ENCODE measurements around the gene SUPT3H. TPM values are rescaled to one million over a fixed set of nuclear protein-coding genes. Genes with fewer than 3 reads are reported as not detected.

SUPT3H gene
- total and polyA plus RNA-seq, 2 of the 8 experiments (the other 6 are each of a cell fraction or from before 2014, with no cell fraction given), result 18.8 to 23.0 TPM

GRCh38 chr6:45375449-45375848 is 2.3 kb downstream of the SUPT3H start:
- Histone ChIP-seq H3K18ac (ENCODE audit: extremely low read depth, low read length) (no peak overlapping the region), H4K5ac (ENCODE audit: insufficient read length, low read depth, low read length) (no peak overlapping the region), H3K27me3 (replicated peaks in 1 of 4; ENCODE audit: control insufficient read depth in 3 of 4, extremely low read depth in 1 of 4, insufficient read depth in 3 of 4, low read length in 3 of 4) (no peaks in the 10 kb centered on the region), H3K9ac (replicated peaks in 1 of 4; ENCODE audit: extremely low read depth in 1 of 4, low read depth in 3 of 4, low read length in 3 of 4) (no peak overlapping the region), H2BK15ac (ENCODE audit: low read length) (no peak overlapping the region), H2BK12ac (ENCODE audit: low read depth, low read length) (no peak overlapping the region), H2BK120ac (replicated peaks; ENCODE audit: low read depth, low read length) (no peak overlapping the region), H2BK5ac (ENCODE audit: low read depth, low read length) (no peak overlapping the region), H3K4ac (replicated peaks; ENCODE audit: insufficient read length, low read depth, low read length) (no peak overlapping the region), H3K9me3 (ENCODE audit: insufficient read depth in 2 of 2, low read depth in 1 of 2, low read length in 1 of 2) (no peaks in the 10 kb centered on the region), H3K79me1 (ENCODE audit: low read depth, low read length) (no peaks in the 10 kb centered on the region; the same call in 1 of the 2 replicates), H3K4me2 (ENCODE audit: insufficient read depth in 1 of 2, low read depth in 2 of 2, low read length in 2 of 2) (no peak overlapping the region; a peak in 1 of 4 replicates), H2BK20ac (ENCODE audit: low read length) (no peak overlapping the region), H3K4me1 (replicated peaks in 1 of 4; ENCODE audit: control insufficient read depth in 3 of 4, insufficient read depth in 4 of 4, low read length in 3 of 4) (peaks cover 0 to 4% (median 3%) of the 10 kb centered on the region in 4 experiments; a peak in 4 of 7 replicates), H3K36me3 (ENCODE audit: control insufficient read depth in 2 of 4, insufficient read depth in 4 of 4, low read length in 3 of 4) (no peaks in the 10 kb centered on the region), H3K23me2 (ENCODE audit: low read depth, low read length) (peaks cover 7% of the 10 kb centered on the region), H3K27ac (ENCODE audit: low read depth, low read length) (no peak overlapping the region), H3K23ac (ENCODE audit: insufficient read length) (no peak overlapping the region), H2AK5ac (ENCODE audit: low read depth, low read length) (no peak overlapping the region), H3K79me2 (ENCODE audit: control insufficient read depth in 1 of 2, insufficient read depth in 2 of 2, low read length in 2 of 2) (peaks cover 0 to 48% of the 10 kb centered on the region in 2 experiments; a peak in 2 of 4 replicates), H4K91ac (replicated peaks; ENCODE audit: insufficient read length, low read length) (no peak overlapping the region), H2AFZ (ENCODE audit: low read length) (no peak overlapping the region), H4K20me1 (replicated peaks in 1 of 2; ENCODE audit: control insufficient read depth in 1 of 2, insufficient read depth in 2 of 2, low read length in 2 of 2) (no peaks in the 10 kb centered on the region), H3K4me3 (ENCODE audit: extremely low read depth in 1 of 4, insufficient read depth in 2 of 4, low read depth in 3 of 4, low read length in 4 of 4) (no peak overlapping the region), H3K56ac (replicated peaks; ENCODE audit: insufficient read length, low read depth, low read length) (no peak overlapping the region), H3K14ac (ENCODE audit: insufficient read length) (no peak overlapping the region), H4K8ac (ENCODE audit: extremely low read depth, insufficient read depth, low read length) (no peak overlapping the region)
- CTCF ChIA-PET (ENCODE audit: partially characterized antibody), result interaction anchor here (0.7 to 1.2 kb wide), 4 partner anchors 44 to 1740 kb away, joined by 3 to 5 read pairs (median 4); partner anchors contain the start of gene RUNX2
- FAIRE-seq (no peak), DNase-seq (ENCODE audit: low read depth in 1 of 2, low spot score in 2 of 2) (no peak)
- POLR2A ChIA-PET (ENCODE audit: partially characterized antibody), result interaction anchor here (0.7 to 1.2 kb wide), 6 partner anchors 9 to 720 kb away, joined by 3 to 4 read pairs (median 3); no protein-coding TSS in a partner anchor
- WGBS, 2 experiments (ENCODE audit: extremely low coverage in 1 of 2, insufficient coverage in 1 of 2, insufficient read length in 1 of 2, insufficient replicate concordance in 2 of 2, low coverage in 1 of 2, low lambda C conversion rate in 2 of 2, missing lambda C conversion rate in 1 of 2), result 94% methylated on average over 3 of the region's 3 CpGs; no CpG with 5 or more reads in 1 of the 2 experiments
- TF ChIP-seq GABPA (IDR thresholded peaks at IDR 0.05; ENCODE audit: borderline replicate concordance, insufficient read depth, low read length), result no peak
